ENCODE results near the gene SERPINA5.
"Not testable (repeated sequence)": the region's sequence is repeated elsewhere in the genome, so short reads cannot be mapped to it uniquely, and the experiment has no call there.

SERPINA5 gene

DNA sequence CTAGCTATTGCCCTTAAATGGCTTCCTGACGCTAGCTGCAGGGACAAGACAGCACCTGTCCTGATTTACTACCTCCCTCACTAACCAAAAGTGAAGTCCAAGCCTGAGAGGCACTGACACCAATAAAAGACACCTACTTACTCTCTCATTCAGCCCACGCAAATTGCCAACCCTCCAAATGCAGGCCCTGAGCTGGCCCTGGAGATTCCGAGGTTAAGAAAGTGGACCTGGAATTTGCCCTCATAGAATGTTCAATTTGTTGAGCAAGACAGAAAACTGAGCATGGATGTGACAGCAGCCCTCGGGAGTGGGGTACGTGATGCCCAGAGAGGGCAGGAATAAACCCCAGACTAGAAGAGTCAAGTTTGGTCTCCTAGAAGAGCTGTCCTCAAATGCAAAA, 47.4 kb downstream of the SERPINA5 start:
- Mint-ChIP-seq H3K27me3 (peaks cover 7% of the 10 kb centered on the region), H3K9me3 (no peaks in the 10 kb centered on the region), H3K4me1 (ENCODE audit: low read depth) (no peaks in the 10 kb centered on the region), H3K27ac (no peak overlapping the region), H3K36me3 (ENCODE audit: low read depth) (no peaks in the 10 kb centered on the region), H3K4me3 (no peak overlapping the region)
- no peak for DNase-seq

DNA sequence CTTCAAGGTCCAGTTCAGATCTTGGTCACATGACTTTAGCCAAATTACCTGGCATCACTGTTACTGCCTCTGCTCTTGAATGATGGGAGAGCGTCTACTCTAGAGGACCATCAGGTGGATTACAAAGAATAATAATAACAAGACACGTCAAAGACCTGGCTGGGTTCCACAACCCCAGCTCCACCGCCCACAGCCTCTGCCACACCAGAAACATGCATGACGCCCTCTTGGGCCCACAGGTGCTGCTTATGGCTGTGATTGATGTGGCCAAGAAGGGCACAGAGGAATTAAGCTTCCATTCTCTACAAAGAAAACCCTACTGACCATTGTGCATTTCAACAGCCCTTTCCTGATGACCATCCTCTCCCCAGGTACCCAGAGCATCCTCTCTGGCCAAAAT, 49.2 kb downstream of the SERPINA5 start:
- no peak for DNase-seq
- peaks cover 10% of the 10 kb centered on the region for H3K27me3 Mint-ChIP-seq
- no peaks in the 10 kb centered on the region for H3K4me1 Mint-ChIP-seq (ENCODE audit: low read depth)
- no peaks in the 10 kb centered on the region for H3K9me3 Mint-ChIP-seq
- no peaks in the 10 kb centered on the region for H3K36me3 Mint-ChIP-seq (ENCODE audit: low read depth)
- H3K4me3 Mint-ChIP-seq = no peak overlapping the region
- H3K27ac Mint-ChIP-seq = no peak overlapping the region

DNA sequence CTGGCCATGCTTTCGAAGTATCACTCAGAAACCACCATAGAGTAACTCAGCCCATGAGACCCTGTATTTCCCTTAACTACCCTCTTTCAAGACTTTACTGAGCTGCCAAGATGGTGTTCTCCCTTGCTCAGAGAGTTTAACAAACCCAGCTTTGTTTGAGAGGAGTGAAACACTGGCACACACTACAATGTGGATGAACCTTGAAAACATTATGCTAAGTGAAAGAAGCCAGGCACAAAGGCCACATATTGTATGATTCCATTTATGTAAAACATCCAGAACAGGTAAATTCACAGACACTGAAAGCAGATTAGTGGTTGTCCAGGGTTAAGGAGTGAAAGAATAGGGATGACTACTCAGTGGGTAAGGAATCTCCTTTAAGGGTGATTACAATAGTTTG, 49.8 kb downstream of the SERPINA5 start:
- no peaks in the 10 kb centered on the region for H3K36me3 Mint-ChIP-seq (ENCODE audit: low read depth)
- peaks cover 10% of the 10 kb centered on the region for H3K27me3 Mint-ChIP-seq
- no peaks in the 10 kb centered on the region for H3K9me3 Mint-ChIP-seq
- no peaks in the 10 kb centered on the region for H3K4me1 Mint-ChIP-seq (ENCODE audit: low read depth)
- no peak overlapping the region for H3K4me3 Mint-ChIP-seq
- DNase-seq = no peak
- H3K27ac Mint-ChIP-seq = no peak overlapping the region

DNA sequence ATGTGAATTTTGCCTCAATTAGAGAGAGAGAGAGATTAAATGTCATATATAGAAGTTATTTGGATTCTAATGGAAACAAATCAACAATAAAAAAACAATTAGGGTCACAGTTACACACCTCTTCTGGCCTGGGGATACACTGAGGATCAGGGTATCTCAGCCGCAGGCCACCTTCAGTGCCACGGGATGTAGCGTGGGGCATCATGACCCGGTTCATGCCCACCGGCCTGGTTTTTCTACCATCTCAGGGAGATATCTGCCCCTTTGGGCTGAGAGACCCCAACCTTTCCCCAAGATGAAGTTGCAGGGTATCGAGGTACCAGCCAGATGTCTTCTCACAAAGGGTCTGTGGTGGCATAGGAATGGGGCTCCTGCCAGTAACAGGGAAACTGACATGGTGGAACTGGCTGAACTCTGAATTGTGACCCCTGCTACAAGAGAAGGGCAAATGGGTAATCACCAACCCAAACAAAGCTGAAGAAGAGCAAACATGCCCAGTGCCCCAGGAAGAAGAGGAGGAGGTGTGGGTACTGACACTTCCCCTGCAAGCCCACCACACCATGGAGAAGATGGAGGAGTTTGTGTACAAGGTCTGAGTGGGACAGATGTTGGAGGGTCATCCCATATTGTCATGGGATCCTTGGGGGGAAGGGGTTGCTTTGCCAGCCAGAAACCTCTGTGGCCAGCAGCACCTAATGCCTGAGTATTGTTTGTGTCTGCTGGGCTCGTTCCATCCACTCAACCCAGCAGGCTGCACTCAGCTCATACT, 50.5 kb downstream of the SERPINA5 start:
- Mint-ChIP-seq H3K27ac (no peak overlapping the region), H3K4me3 (no peak overlapping the region), H3K9me3 (no peaks in the 10 kb centered on the region), H3K27me3 (peaks cover 10% of the 10 kb centered on the region), H3K4me1 (ENCODE audit: low read depth) (no peaks in the 10 kb centered on the region), H3K36me3 (ENCODE audit: low read depth) (no peaks in the 10 kb centered on the region)
- DNase-seq = no peak

DNA sequence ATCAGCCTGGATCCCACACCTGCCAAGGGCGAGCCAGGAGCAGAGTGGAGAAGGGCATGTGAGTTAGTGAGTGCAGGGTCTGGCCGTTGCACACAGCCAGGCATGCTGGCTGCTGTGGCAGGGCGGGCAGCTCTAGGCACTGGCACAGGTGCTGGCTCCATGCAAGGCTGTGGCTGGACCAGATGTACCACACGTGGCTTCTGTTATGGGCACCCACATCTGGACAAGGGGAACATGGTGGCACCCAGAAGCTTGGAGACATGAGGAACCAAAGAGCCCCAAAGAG, 51.0 kb downstream of the SERPINA5 start:
- Mint-ChIP-seq H3K27me3 (peaks cover 9% of the 10 kb centered on the region), H3K27ac (no peak overlapping the region), H3K4me3 (no peak overlapping the region), H3K9me3 (no peaks in the 10 kb centered on the region), H3K36me3 (ENCODE audit: low read depth) (no peaks in the 10 kb centered on the region), H3K4me1 (ENCODE audit: low read depth) (no peaks in the 10 kb centered on the region)
- no peak for DNase-seq

DNA sequence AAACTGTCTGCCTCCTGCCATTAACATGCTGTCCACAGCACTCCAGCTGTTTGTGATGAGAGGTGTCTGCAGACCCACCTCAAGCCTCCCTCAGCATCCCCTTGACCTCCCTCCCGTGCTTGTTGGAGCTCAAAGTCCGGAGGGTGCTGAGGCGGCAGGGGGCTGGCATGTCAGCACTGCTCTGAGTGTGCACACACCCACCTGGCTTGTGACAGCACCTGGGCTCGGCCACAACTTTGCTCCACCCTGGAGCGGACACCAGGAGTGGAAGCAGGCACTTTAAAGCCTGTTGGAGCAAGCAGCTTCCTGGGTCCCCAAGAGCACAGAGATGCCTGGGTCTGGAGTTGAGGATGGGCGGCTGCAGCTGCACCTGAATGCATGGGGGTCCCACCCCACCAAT, 51.9 kb downstream of the SERPINA5 start:
- no peak overlapping the region for H3K27ac Mint-ChIP-seq
- H3K4me1 Mint-ChIP-seq (ENCODE audit: low read depth) = no peaks in the 10 kb centered on the region
- H3K27me3 Mint-ChIP-seq = peaks cover 7% of the 10 kb centered on the region
- no peak for DNase-seq
- no peak overlapping the region for H3K4me3 Mint-ChIP-seq
- H3K36me3 Mint-ChIP-seq (ENCODE audit: low read depth) = no peaks in the 10 kb centered on the region
- H3K9me3 Mint-ChIP-seq = no peaks in the 10 kb centered on the region

DNA sequence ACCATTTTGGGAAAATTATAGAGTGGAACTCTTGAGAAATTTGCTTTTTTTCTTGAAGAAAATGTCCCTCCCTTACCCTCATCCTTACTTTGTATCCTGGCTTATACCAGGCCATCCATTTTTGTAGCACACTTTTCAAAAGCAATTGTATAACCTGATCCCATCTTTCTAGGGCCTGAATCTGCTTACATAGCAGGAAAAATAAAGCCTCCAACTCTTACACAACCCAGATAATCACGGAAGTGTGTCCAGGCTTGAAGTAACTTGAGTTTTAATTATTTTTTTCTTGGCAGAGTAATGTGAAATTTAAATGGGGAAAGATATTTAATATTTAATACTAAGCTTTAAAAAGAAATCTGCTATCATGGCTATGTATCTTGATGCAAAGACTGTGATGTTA, 53.9 kb downstream of the SERPINA5 start:
- H3K9me3 Mint-ChIP-seq = no peaks in the 10 kb centered on the region
- no peak overlapping the region for H3K4me3 Mint-ChIP-seq
- H3K4me1 Mint-ChIP-seq (ENCODE audit: low read depth) = no peaks in the 10 kb centered on the region
- no peaks in the 10 kb centered on the region for H3K36me3 Mint-ChIP-seq (ENCODE audit: low read depth)
- H3K27ac Mint-ChIP-seq = no peak overlapping the region
- no peak for DNase-seq
- H3K27me3 Mint-ChIP-seq = peaks cover 7% of the 10 kb centered on the region

DNA sequence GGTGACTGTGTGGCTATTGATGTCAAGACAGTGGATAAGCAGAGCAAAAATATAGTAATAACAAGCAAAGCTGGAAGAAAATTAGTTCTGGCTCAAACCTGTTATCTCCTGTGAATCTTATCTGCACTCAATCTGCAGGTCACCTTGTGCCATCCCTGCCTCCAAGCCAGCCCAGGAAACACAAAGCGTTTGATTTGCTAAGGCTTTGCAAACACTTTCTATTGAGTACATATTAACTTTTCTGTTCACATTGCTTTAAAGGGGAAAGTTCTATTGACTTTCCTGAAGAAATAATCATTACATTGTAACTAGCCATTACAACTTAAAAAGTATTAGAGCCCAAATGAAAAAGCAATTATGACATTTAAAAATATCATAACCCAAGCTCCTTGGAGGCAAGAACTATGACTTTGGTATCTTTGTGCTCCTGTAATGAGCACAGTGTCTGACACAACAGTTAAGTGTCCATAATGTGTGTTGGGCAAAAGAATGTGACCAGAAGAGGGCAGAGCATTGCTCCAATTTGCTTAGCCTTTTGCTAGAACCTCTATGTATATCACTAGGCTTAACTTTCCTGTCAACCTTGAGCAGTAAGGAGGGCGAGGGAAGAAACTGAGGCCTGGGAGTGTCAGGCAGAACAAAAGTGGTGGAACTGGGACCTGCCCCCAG, 55.7 kb downstream of the SERPINA5 start:
- no peaks in the 10 kb centered on the region for H3K4me1 Mint-ChIP-seq (ENCODE audit: low read depth)
- peaks cover 4% of the 10 kb centered on the region for H3K27me3 Mint-ChIP-seq
- no peaks in the 10 kb centered on the region for H3K36me3 Mint-ChIP-seq (ENCODE audit: low read depth)
- H3K9me3 Mint-ChIP-seq = no peaks in the 10 kb centered on the region
- H3K4me3 Mint-ChIP-seq = no peak overlapping the region
- no peak for DNase-seq
- no peak overlapping the region for H3K27ac Mint-ChIP-seq

DNA sequence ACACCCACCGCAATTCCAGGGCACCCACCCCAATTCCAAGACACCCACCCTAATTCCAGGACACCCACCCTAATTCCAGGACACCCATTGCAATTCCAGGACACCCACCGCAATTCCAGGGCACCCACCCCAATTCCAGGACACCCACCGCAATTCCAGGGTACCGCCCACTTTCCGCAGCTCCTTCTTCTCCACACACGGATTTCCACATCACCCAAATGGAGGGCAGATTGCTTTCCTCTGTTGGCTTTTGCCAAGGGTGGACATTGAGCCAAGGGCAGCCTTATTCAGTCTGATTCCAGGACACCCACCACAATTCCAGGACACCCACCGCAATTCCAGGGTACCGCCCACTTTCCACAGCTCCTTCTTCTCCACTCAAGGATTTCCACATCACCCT, 56.6 kb downstream of the SERPINA5 start:
- not testable (repeated sequence) for DNase-seq; H3K4me1 Mint-ChIP-seq (ENCODE audit: low read depth); H3K27ac Mint-ChIP-seq

DNA sequence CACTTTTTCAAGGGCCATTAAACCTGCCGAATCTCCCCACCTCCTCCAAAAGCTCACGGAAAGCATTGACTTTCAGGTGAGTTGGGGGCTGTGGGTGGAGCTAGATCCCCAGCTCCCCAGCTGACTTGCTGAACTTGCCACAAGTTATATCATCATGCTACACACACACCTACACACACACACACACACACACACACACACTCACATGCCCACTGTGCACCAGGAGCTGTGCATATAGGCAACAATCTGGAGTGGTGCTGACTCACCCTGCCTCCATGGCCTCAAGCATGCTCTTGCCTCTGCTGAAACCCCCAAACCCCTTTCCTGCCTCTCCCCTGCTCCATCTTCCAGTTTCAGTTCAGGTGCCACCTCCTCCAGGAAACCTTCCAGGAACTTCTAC, 57.1 kb downstream of the SERPINA5 start:
- no peak overlapping the region for H3K4me3 Mint-ChIP-seq
- no peak for DNase-seq
- H3K27ac Mint-ChIP-seq = no peak overlapping the region
- peaks cover 3% of the 10 kb centered on the region for H3K27me3 Mint-ChIP-seq
- no peaks in the 10 kb centered on the region for H3K36me3 Mint-ChIP-seq (ENCODE audit: low read depth)
- no peaks in the 10 kb centered on the region for H3K4me1 Mint-ChIP-seq (ENCODE audit: low read depth)
- H3K9me3 Mint-ChIP-seq = no peaks in the 10 kb centered on the region

More for the DNA sequence above, 56.6 kb downstream of the SERPINA5 start:
- not testable (repeated sequence) for H3K36me3 Mint-ChIP-seq (ENCODE audit: low read depth); H3K9me3 Mint-ChIP-seq; H3K4me3 Mint-ChIP-seq; H3K27me3 Mint-ChIP-seq

DNA sequence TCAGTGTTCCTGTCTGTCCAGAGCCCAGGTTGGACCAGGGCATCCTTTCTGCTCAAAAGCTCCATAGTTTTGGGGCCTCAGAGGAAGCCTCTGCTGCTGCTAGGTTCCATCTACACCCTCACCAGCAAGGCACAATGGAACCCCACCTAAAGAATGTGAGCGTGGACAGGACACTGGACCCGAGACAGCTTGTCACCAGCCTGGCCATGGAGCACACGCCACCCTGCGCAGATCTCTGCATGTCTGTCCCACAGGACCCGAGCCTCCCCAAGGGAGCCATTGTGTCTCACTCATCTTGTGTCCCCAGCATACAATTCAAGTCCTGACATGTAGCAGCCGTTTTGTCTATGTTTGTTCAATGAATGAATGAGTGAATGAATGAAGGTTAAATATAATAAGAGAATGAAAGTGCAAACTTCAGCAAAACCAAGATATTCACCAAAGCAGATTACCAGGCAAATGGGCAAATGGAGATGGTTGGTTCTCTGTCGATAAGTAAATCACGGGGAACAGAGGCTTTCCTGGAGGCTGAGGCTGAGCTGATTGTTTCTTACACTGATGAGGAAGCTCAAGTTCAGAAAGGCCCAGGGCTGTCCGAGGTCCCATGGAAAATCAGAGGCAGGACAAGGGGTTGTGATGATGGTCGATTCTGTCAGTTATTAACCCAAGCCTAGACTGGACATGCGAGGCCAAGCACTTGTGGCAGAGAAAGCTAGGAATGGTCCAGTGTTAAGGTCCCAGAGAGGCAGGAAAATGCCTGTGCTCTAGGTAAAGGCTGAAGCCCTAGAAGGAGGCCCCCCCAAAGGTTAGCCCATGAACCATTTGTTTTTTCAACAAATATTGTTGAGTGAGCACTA, 58.0 kb downstream of the SERPINA5 start:
- DNase-seq = no peak
- Mint-ChIP-seq H3K4me3 (no peak overlapping the region), H3K4me1 (ENCODE audit: low read depth) (no peaks in the 10 kb centered on the region), H3K9me3 (no peaks in the 10 kb centered on the region), H3K27me3 (peaks cover 4% of the 10 kb centered on the region), H3K27ac (no peak overlapping the region), H3K36me3 (ENCODE audit: low read depth) (no peaks in the 10 kb centered on the region)

DNA sequence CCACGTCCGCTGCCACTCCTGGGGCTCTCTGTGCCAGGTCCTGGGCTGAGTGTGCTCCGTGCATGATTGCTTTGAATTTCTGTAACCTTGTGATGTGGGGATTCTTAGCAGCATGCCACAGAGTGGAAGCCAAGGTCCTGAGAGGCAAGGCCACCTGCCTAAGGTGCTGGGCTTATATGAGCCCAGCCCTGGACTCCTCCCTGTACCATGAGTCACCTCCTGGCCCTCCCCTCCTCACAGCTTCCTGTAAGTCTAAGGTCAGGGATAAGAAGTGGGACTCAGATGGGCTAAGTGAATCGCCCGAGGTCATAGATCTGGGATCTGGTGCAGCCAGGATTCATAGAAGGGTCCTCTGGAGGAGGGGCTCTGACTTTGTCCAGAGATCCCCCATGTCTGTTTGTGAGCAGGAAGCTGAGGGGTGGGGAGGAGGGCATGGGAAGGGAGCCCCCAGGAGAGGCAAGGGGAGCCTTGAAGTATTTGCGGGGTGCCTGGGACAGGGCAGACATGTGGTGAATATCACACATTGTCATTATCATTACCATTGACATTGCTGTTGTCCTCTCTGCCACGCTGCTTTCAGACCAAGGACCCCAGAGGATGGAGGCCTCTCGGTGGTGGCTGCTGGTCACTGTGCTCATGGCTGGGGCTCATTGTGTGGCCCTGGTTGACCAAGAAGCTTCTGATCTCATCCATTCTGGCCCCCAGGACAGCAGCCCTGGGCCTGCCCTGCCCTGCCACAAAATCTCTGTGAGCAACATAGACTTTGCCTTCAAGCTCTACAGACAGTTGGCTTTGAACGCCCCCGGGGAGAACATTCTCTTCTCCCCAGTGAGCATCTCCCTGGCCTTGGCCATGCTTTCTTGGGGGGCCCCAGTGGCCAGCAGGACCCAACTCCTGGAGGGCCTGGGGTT, 59.8 kb downstream of the SERPINA5 start:
- H3K27ac Mint-ChIP-seq = no peak overlapping the region

DNA sequence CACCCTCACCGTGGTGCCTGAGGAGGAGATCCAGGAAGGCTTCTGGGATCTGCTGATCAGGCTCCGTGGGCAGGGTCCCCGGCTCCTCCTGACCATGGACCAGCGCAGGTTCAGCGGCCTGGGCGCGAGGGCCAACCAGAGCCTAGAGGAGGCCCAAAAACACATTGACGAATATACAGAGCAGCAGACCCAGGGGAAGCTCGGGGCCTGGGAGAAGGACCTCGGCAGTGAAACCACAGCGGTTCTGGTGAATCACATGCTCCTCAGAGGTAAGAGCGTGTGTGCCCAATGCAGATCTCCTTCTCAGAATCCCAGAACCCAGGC, 60.4 kb downstream of the SERPINA5 start:
- Mint-ChIP-seq H3K4me3 (no peak overlapping the region), H3K27ac (no peak overlapping the region), H3K27me3 (peaks cover 9% of the 10 kb centered on the region), H3K9me3 (no peaks in the 10 kb centered on the region), H3K36me3 (ENCODE audit: low read depth) (no peaks in the 10 kb centered on the region), H3K4me1 (ENCODE audit: low read depth) (no peaks in the 10 kb centered on the region)
- DNase-seq = no peak

More for the DNA sequence above, 59.8 kb downstream of the SERPINA5 start:
- Mint-ChIP-seq H3K4me3 (no peak overlapping the region), H3K27me3 (peaks cover 9% of the 10 kb centered on the region), H3K36me3 (ENCODE audit: low read depth) (no peaks in the 10 kb centered on the region), H3K9me3 (no peaks in the 10 kb centered on the region), H3K4me1 (ENCODE audit: low read depth) (no peaks in the 10 kb centered on the region)
- no peak for DNase-seq
